Psoas muscle (tissue), 7 donors: Measurements from ENCODE around the gene CACNG4. TPM values are rescaled to one million over a fixed set of nuclear protein-coding genes. Genes with fewer than 3 reads are reported as not detected.

Experiments used
- polyA plus RNA-seq, 3 donors: library from polyadenylated mRNA; stranded (reverse); fragments of 200-250 nt; gene quantifications; one replicate each; pipeline ENCODE4 v1.2.3, GENCODE V29; 2013
- total RNA-seq, 4 donors: library from RNA; stranded (reverse); fragmentation: NEBNext Ultra II Directional in 2 of 4; extraction: Animal tissue kit (Norgen Biotek cat#: 25700) in 2 of 4; gene quantifications; one replicate each; pipeline versions ENCODE4 v1.2.1 to v1.2.4, GENCODE V29; 2021 to 2023
- donor health status: healthy with polysubstance abuse.
- donor health status: DM: no; HTN: no; CAD: no; lungs with moderate emphysema.
- donor health status: Bipolar disorder and iron deficiency.
- donor health status: healthy.
- donor health status: DM: no; HTN: no; CAD: no.
- donor health status: DM: no; HTN: no; CAD: no.
- donor health status: DM: yes; HTN: yes; CAD: no.

CACNG4 gene
- total and polyA plus RNA-seq, 7 donors: 0.03 TPM; not detected in 6

Other genes starting within 250 kb of the CACNG4 start
- not detected for gene CACNG5, start 129.6 kb upstream of the CACNG4 start, total RNA-seq
- not detected for gene CACNG5, start 129.6 kb upstream of the CACNG4 start, polyA plus RNA-seq
- 100 to 1,000 TPM in 1 of 4 donors, 10 to 100 TPM in 3; 36.9 to 312 (median 57.7) TPM for gene CACNG1, start 79.8 kb downstream of the CACNG4 start, total RNA-seq
- 100 to 1,000 TPM in 2 of 3 donors, 10 to 100 TPM in 1; 20.3 to 132 (median 110) TPM for gene CACNG1, start 79.8 kb downstream of the CACNG4 start, polyA plus RNA-seq